HG03097 (cell line): ENCODE results near the gene TSPAN9.

Experiments used
- ATAC-seq: cut with Tn5 transposase; IDR thresholded peaks from one replicate; pipeline ENCODE4 v1.9.1; 2021; ENCODE audit not compliant: unreplicated experiment, low FRiP score

Gene TSPAN9

DNA sequence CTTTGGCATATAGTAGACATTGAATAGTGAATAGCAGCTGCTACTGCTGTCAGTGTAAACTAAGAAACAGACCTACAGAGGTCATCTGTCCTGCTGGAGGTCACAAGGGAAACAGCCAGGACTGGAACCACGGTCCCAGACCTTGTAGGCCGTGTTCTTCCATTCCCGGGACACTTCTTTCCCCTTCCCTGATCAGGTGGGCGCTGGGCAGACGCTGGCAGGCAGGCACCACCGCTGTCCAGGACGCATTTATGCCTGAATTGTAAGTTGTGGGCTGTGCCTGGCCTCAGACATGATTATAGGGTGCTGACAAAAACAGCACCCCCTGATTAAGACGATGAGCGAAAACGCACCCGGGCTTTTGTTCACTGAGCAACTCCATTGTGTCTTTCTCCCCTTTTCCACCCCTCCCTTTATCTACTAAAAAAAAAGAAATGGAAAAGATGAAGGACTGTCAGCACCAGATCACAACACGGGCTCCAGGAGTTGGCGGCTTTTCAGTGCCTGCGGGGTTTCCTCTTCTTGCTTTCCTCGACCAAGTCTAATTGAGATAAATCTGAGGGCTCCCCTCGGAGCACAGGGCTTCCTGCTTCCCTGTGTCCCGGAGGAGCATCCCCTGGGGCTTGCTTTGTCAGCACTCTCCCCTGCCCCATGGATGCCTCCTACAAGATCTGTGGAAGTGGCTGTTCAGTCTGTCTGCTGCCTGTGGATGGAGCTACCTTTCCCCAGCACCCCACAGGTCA is 80.6 kb downstream of the TSPAN9 start:
- no peak for ATAC-seq

DNA sequence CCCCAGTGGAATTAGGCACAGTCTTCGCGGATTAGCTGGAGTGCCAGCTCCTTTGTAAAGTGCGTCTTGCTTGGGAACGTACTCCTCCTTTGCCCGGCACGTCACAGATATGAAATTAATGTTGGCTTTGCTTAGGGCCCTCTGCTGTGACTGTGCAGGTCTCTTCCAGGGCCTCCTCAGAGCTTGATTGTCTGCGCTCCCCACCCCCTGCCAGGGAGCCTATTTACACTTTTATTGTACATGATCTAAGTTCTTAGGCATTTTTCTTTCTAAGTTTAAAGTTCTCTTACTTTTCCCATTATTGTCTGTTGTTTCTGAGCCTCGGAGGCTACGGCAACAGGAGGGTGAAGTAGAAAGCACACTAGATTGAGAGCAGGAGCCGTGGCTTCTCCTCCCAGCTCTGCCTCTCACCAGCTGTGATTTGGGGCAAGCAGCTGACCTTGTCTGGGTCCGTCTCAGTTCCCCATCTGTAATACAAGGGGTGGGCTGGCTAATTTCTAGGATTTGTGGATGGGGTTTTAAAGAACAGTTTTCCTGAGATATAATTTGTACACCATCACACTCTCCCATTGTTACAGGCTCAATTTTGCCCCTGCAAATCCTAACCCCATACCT is 81.8 kb downstream of the TSPAN9 start:
- ATAC-seq, result no peak

DNA sequence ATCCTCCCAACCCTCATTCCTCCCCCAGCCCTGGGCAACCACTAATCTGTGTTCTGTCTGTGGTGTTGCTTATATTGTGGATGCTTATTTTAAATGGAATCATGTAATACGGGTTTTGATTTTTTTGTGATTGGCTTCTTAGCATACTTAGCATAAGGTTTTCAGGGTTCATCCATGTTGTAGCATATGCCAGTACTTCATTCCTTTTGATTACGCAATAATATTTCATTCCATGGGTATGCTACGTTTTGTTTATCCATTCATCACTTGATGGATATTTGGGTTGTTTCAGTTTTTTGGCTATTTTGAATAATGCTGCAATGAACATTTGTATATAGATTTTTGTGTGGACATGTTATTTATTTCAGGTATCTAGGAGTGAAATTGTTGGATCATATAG is 82.9 kb downstream of the TSPAN9 start:
- no peak for ATAC-seq

DNA sequence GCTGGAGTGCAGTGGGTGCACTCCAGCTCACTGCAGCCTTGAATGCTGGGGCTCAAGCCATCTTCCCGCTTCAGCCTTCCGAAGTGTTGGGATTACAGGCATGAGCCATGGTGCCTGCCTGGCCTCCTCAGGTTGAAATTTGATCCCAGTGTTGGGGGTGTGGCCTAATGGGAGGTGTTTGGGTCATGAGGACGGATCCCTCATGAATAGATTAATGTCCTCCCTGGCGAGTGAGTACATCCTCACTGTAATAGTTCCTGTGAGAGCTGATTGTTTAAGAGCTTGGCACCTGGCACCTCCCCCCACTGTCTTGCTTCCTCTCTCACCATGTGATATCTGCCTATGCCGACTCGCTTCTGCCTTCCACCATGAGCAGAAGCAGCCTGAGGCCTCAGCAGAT is 84.7 kb downstream of the TSPAN9 start:
- ATAC-seq, result no peak

DNA sequence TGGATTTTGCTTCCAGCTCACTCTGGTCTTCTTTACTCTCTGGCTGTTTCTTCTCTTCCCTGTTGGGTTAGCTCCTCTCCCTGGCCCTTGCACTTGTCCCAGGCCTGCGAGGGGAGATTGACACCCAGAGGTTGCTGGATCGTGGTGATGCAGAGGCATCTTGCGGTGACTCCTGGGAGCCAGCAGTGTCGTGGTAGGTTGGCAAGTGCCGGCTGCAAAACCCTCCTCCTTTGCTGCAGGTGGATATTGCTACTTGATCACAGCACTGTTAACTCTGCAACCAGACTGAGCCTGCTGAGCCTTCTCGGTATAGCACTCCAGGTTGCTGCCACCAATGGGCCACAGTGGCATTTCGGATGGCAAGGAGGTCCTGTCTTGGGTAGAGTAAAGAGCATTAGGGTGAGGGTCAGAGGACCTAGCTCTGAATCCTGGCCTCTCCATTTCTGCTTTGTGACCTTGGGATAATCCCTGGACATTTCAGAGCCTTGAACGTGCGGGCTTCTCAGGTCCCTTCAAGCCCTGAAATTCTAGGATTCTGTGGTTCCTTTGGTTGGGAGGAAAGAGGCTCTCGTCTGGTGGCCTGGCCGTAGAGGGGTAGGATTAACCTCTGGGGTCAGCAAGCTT is 87.4 kb downstream of the TSPAN9 start:
- no peak for ATAC-seq

DNA sequence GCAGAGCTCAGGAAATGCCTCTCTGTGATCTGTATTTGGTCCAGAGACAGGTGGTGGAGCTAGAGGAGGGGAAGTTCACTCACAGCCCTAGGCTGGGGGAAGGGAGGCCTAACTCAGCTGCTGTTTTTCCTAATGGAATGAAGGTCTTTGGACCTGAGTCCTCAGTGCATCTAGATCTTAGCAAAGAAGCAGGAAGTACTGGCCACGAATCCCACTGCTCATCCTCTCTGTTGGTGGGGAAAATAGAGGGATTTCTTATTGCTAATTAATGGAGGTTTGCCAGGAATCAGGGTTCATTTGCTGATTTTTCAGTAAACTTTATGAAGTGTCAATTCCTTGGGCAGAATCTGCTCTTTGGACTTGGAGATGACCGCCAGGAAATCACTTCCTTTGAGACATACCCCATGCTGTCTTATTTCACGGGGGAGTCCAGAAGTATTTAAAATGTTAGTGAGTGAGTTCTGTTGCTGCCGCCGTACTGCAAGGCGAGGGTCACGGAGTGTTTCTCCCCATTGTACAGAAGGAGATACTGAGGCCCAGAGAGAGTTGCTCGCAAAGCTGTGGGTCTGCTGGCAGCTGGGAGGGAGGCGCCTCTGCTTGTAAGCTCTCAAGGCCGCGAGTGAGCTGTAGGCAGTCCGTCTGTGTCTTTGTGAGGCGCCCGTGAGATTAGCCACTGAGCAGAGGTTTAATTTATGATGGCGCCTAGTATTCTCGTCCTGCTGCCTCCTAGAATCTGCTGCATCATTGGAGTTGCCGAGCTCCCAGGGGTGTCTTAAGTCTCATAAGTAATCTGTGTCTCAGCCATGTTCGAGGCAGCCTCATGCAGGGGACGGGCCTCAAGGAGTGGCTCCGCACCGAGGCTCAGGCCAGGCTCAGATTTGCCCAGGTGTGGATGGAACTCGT is 88.2 kb downstream of the TSPAN9 start:
- no peak for ATAC-seq

DNA sequence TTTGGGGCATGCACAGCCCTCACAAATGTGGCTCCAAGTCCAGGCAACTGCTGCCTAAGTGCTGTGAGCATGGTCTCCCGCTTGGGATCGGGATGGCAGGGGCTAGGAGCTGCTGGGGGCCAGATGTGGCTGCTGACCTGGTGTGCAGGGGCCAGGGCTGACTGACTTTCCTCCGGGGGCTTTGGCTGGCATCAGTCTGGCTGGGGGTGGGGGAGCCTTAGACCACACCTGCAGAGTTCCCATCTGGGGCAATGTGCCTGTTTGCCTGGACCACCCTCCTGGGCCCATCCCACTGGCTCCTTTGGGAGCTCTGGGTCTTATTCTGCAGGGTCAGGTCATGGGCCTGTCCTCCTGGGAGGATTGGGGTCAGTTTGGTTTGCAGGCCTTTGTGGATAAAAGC is 90.5 kb downstream of the TSPAN9 start:
- no peak for ATAC-seq

DNA sequence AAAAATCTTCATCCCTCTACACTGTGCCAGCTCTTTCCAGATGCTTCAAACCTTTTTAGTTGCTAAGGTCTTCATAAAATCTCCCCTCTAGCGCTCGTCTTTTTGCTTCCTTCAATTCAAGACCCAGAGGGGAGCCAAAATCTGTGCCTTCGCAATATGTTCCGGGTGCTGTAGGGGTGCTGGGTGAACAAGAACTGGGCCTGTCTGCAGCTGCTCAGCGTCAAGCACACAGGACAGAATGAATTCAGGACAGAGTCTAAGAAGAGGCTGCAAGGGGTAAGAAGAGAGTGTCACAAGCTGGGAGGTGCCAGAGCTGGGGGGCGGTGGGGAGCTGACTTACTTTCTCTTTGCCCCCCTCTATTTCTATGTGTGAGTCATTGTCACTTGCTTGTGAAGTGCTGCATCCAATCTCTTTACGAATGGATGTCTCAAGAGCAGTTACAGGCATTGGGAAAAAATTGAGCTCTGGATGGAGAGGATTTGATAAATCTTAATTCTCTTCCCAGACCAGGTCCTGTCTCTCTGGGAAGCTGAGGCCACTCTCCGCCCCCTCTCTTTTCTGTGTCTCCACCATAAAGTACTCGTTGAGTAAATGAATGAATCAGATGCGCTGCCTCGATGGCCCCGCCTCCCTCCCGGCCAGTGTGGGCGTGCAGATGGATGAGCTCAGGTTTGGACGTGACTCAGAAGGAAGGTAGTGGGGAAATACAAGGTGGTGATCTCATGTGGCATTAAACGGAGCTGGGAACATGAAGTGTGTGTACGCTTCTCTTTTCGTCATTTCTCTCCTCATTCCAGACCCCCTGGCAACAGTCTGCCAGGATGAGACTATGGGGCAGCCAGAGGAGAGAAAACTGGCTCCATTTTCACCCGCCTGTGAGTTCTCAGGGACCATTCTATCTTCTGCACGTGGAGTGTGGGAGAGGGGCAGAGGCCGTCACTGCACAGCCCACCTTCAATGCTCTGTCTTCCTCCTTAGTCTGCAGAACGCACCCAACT is 91.3 kb downstream of the TSPAN9 start:
- ATAC-seq, result no peak

DNA sequence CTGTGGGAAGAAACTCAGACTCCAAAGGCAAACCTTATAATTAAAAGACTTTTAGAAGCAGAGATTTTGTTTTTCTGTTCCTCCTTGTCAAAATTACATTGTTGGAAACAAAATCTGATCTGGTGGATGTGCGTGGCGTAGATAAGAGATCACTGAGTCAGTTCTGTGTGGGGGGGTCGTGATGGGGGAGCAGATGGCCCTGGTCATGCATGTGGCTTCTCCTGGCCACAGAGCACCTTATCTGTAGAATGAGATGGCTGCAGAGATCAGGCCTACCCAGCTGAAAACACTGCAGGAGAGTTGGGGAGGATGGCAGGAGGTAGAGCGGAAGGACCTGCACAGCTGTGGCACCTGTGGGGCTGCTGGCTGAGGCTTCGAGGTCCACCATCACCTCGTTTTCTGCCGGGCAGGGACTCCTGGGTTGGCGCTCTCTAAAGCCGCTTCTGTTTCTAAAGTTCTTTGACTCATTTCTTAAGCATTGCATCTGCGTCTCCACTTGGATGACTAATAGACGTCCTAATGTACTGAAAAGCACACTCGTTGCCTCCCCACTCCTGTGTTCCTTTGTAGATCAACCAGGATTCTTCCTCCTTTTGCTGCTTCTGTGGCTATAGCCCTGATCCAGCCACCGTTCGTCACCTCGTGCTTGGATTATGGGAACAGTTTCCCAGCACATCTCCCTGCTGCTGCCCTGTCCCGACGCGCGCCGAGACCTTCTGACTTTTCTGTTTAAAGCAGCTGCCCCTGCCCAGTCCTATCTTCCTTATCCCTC is 93.4 kb downstream of the TSPAN9 start:
- no peak for ATAC-seq

DNA sequence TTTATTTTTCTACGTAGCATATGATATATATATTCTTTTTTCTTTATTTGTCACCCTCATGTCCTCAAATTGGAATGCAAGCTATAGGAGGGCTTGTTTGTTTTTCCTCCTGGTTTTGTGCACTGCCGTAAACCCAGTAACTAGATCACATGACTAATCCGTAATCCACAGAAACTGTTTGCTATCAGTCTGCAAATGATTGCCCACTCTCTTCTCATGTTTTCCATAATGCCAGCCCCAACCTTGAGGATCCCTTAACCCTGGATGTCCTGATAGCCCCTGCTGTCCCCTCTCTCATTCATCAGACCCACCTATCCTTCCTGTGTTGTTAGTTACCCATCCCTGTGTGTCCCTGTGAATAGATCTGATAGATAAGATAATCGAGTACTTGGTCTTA is 94.0 kb downstream of the TSPAN9 start:
- ATAC-seq, result no peak

DNA sequence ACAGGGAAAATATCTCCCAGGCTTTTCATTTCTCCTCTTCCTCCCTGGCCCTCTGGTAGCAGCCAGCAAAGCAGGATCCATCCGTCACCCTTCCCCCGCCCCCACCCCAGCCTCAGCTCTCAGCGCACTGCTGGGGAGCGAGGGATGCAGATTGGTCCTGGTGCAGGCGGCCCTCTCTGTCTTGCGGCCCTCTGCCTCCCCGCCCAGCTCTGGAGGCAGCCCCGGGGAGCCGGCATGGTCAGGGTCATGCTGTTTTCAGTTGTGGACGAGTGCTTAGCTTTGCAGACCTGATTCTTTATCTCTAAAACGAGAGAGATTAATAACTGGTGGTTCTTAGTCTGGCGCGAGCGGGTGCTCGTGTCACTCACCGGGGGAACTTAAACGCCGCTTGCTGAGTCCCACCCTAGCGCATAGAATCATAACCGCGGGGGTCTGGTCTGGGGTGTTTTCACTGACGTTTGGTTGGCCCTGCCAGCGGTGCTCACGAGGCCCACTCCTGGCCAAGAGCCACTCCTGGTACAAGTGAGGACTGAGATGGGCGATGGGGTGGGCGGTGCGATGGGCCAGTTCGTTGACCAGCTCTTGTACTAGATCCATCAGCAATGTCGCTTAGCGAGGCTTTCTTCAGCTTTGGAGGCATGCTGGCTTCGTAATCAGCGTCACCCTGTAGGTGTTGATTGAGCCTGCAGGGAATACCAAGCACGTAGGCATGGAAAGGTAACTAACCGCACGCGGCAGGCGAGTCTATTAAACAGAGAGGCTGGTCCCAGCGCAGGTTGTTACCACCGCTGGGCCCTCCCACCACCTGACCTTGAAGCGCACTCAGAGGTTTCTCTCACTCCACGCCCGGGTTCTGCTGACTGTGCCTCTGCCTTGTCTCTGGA is 95.2 kb downstream of the TSPAN9 start:
- no peak for ATAC-seq

DNA sequence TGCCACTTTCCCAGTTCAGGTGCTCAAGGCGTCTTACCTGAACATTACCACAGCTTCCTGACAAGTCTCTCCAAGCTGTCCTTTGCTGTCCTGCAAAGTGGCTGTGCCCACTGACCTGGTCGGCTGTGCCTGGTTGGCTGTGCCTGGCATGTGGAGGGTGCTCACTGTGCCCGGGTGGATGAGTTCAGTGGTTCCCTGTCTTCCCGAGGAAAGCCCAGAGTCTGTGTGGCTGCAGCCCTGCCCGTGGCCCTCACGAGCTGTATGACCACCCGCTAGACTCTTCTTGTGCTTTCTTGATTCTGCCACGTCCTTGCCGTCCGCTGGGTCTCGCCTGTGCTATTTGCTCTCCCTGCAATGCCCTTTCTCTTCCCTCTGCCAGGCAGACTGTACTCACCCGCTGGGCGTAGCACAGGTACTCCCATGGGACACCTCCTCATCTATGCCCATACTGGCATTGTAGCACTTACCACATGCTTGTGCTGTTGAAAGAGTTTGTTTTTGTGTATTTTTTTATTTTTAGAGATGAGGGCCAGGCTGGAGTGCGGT is 95.9 kb downstream of the TSPAN9 start:
- no peak for ATAC-seq

DNA sequence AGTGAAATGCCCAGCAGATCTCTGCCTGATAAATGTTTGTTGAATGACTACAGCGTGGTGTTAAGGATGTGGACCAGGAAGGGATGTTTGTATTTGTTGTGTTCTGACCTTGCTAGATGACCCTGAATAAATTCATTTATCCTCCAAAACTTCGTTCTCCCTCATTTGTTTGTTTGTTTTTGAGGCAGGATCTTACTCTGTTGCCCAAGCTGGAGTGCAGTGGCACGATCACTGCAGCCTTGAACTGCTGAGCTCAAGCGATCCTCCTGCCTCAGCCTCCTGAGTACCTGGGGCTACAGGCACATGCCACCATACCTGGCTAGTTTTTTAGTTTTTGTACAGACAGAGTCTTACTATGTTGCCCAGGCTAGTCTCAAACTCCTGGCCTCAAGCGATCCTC is 96.7 kb downstream of the TSPAN9 start:
- no peak for ATAC-seq

DNA sequence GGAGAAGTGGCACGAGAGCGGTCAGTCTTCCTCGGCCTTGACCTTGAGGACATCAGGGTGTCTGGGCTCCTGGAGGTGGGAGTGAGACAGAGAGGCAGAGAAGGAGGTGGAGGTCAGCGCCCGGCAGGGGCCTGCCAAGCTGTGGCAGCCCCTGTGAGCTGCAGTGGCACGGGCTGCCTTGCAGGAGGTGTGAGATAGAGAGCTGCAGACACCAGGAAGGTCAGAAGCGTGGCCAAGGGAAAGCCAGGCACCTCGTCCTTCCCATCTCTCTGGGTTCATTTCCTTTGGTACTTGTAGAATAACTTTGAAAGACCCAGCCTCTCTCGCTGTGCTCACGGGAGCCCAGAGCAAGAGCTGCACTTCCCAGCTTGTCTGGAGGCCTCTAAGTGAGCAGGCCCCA is 98.1 kb downstream of the TSPAN9 start:
- no peak for ATAC-seq

DNA sequence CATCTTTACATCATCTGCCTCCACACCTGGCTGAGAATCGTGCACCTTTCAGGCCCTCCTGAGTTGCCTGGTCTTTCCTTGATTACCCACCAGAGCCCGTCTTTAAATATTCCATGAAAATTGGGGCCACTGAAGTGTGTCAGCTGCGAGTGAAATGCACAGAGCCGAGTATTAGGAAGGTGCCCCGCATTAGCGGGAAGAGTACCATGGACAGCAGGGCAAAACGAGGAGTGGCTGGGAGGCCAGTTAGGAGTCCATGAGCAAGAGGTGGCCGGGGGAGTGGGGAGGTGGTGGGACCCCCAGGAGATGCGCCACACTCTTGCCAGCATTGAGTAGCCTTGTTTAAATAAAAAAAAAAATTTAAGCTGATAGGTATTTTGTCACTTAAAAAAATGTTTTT is 99.6 kb downstream of the TSPAN9 start:
- no peak for ATAC-seq

DNA sequence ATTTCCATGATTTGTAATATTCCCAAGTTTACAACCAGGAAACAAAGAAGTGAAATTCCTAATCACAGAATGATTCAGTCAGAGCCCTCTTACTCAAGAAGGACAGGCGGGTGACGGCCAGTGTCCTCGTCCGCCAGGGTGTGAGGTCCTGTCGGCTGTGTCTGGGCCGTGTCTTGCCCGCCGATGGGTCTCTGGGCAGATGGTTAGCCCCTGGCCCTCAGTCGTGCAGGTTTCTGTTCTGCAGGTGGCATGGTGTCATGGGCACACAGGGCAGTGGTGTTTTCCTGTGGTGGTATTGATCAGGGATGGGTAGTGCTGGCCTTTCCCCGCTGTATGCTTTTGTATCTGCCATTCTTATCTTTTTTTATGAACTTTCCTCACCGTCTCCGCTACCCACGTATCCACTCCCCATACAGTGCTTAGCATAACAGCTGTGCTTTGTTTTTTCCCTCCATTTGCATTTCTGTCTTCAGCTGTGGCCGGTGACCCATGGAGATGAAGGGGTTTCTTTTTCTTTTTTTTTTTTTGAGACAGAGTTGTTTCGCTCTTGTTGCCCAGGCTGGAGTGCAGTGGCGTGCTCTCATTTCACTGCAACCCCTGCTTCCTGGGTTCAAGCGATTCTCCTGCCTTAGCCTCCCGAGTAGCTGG is 100.7 kb downstream of the TSPAN9 start:
- ATAC-seq, result no peak

DNA sequence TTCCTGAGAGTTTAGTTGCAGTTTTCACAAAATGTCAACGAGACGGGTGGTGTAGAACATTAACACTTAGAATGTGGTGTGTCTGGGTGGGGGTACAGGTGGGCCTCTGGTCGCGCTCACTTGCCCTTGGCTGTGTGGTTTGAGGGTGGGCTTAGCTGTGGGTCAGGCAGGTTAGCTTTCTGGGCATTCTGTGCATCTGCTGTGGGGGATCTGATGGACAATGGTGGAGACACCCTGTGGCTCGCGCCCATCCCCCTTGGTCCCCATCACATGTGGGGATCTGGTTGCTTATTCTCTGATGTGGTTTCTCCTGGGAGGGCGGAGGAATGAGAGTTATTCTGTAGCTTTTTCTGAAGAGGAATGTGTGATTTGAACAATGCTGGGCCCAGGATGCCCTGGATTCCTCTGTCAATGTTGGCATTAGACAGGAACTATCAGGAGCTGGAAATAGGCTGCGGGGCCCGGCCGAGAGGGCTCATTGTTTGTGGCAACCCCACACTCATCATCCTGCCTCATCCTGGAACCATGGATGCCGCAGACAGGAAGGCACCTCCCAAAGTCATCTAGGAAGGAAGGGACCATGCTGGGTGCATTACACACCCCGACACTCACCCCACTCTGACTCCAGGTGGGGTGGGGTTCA is 101.6 kb downstream of the TSPAN9 start:
- ATAC-seq, result no peak
